Measurements from ENCODE around the gene SERPINB12.

DNA sequence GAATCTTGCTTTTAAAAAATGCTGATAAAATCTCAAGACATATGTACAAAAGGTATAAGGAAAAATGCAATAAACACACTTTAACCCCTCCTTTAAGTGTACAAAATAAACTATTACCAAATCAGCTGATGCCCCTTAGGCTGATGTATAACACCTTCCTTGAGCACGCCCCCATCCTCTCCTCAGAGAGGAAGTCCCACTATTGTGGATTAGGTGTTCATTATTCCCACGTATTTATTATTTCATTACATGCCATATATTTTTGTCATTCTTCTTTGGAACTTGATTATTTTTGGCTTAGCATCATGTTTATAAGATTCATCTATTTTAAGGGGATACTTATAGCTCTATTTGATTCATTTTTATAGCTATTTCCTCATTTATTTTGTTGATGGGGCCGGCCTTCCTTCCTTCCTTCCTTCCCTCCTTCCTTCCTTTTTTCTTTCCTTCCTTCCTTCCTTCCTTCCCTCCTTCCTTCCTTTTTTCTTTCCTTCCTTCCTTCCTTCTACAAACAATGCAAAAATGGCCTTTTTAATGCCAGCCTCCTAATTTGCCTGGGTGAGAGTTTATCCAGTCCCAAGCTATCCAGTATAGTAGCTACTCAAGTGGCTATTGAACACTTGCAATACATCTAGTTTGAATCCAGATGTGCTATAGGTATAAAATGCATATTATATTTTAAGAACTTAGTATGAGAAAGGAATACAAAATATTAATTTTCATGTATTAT lies 49.0 kb downstream of the SERPINB12 start:
- TF ChIP-seq CREB1 (IDR thresholded peaks at IDR 0.05; ENCODE audit: low read depth): no peak
- TF ChIP-seq YY1 (IDR thresholded peaks at IDR 0.05; ENCODE audit: low read depth): no peak
- no peak for TF ChIP-seq TAF1 (IDR thresholded peaks at IDR 0.05; ENCODE audit: low read depth)
- no peak for TF ChIP-seq CEBPB (IDR thresholded peaks at IDR 0.05)

Data from Ishikawa (cell line).